ENCODE measurements around the gene MED10.

MED10 gene

GRCh38 chr5:6340100-6340499 is 38.2 kb downstream of the MED10 start:
- no peaks in the 10 kb centered on the region for H3K9me3 ChIP-seq (ENCODE audit: control insufficient read depth, insufficient read depth, low read length)
- no peaks in the 10 kb centered on the region for H3K4me1 ChIP-seq (ENCODE audit: insufficient read depth, low read length)
- no peak overlapping the region for H3K9ac ChIP-seq (ENCODE audit: low read depth, low read length)
- H3K36me3 ChIP-seq (ENCODE audit: insufficient read depth, low read length): no peaks in the 10 kb centered on the region

- Histone ChIP-seq H3K36me3 (ENCODE audit: insufficient read depth, low read length) (no peaks in the 10 kb centered on the region), H3K4me1 (ENCODE audit: insufficient read depth, low read length) (no peaks in the 10 kb centered on the region), H3K9me3 (ENCODE audit: control insufficient read depth, insufficient read depth, low read length) (no peaks in the 10 kb centered on the region), H3K9ac (ENCODE audit: low read depth, low read length) (no peak overlapping the region)
Observed at GRCh38 chr5:6338871-6339270, 39.5 kb downstream of the MED10 start.

GRCh38 chr5:6338135-6338534 is 40.2 kb downstream of the MED10 start:
- Histone ChIP-seq H3K4me1 (ENCODE audit: insufficient read depth, low read length) (no peaks in the 10 kb centered on the region), H3K9me3 (ENCODE audit: control insufficient read depth, insufficient read depth, low read length) (no peaks in the 10 kb centered on the region), H3K9ac (ENCODE audit: low read depth, low read length) (no peak overlapping the region), H3K36me3 (ENCODE audit: insufficient read depth, low read length) (no peaks in the 10 kb centered on the region)

- Histone ChIP-seq H3K9ac (ENCODE audit: low read depth, low read length) (no peak overlapping the region), H3K4me1 (ENCODE audit: insufficient read depth, low read length) (no peaks in the 10 kb centered on the region), H3K9me3 (ENCODE audit: control insufficient read depth, insufficient read depth, low read length) (no peaks in the 10 kb centered on the region), H3K36me3 (ENCODE audit: insufficient read depth, low read length) (no peaks in the 10 kb centered on the region)
Observed at GRCh38 chr5:6333182-6333905, 45.0 kb downstream of the MED10 start.

- H3K4me1 ChIP-seq (ENCODE audit: insufficient read depth, low read length): no peaks in the 10 kb centered on the region
- H3K36me3 ChIP-seq (ENCODE audit: insufficient read depth, low read length): no peaks in the 10 kb centered on the region
Observed at GRCh38 chr5:6328173-6328572, 50.2 kb downstream of the MED10 start.

GRCh38 chr5:6326776-6327175 is 51.6 kb downstream of the MED10 start:
- no peaks in the 10 kb centered on the region for H3K36me3 ChIP-seq (ENCODE audit: insufficient read depth, low read length)
- H3K9ac ChIP-seq (ENCODE audit: low read depth, low read length): no peak overlapping the region
- H3K4me1 ChIP-seq (ENCODE audit: insufficient read depth, low read length): no peaks in the 10 kb centered on the region
- no peaks in the 10 kb centered on the region for H3K9me3 ChIP-seq (ENCODE audit: control insufficient read depth, insufficient read depth, low read length)

More at GRCh38 chr5:6328173-6328572, 50.2 kb downstream of the MED10 start:
- Histone ChIP-seq H3K9me3 (ENCODE audit: control insufficient read depth, insufficient read depth, low read length) (no peaks in the 10 kb centered on the region), H3K9ac (ENCODE audit: low read depth, low read length) (no peak overlapping the region)

- Histone ChIP-seq H3K9ac (ENCODE audit: low read depth, low read length) (no peak overlapping the region), H3K36me3 (ENCODE audit: insufficient read depth, low read length) (no peaks in the 10 kb centered on the region), H3K4me1 (ENCODE audit: insufficient read depth, low read length) (no peaks in the 10 kb centered on the region), H3K9me3 (ENCODE audit: control insufficient read depth, insufficient read depth, low read length) (no peaks in the 10 kb centered on the region)
Observed at GRCh38 chr5:6322163-6322713, 56.1 kb downstream of the MED10 start.

Data from ES-I3 (cell line).